Smooth muscle cell of the brain vasculature (primary cell): ENCODE data around the gene MAPKAP1.
"Not testable (repeated sequence)": the region's sequence is repeated elsewhere in the genome, so short reads cannot be mapped to it uniquely, and the experiment has no call there.

Experiments used
- DNase-seq: peaks from one replicate; pipeline ENCODE4 v3.0.0-alpha.2; 2012; ENCODE audit warnings: low read depth, low spot score

MAPKAP1 gene

GRCh38 chr9:125732562-125732961 is 25.6 kb upstream of the MAPKAP1 start:
- no peak for DNase-seq

GRCh38 chr9:125730168-125730567 is 23.2 kb upstream of the MAPKAP1 start:
- no peak for DNase-seq

GRCh38 chr9:125726456-125727132 is 19.6 kb upstream of the MAPKAP1 start:
- DNase-seq, result no peak

- no peak for DNase-seq
Measured at GRCh38 chr9:125707472-125707804, 430 bp upstream of the MAPKAP1 start.

- no peak for DNase-seq
Measured at GRCh38 chr9:125705893-125706292, 1.1 kb downstream of the MAPKAP1 start.

DNA sequence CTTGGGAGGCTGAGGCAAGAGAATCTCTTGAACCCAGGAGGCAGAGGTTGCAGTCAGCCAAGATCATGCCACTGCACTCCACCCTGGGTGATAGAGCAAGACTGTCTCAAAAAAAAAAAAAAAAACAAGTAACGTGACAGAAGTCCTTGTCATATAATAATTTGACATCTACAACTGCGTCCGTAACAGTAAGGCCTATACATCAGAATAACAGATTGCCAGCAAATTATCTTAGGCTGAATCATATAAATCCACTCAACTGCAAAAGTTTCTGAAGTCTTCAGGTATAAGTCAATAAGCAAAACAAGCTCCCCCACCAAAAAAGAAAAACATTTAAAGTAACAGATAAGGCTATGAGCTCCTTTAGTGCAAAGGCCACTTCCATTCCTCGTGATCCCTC is 3.3 kb downstream of the MAPKAP1 start:
- no peak for DNase-seq

DNA sequence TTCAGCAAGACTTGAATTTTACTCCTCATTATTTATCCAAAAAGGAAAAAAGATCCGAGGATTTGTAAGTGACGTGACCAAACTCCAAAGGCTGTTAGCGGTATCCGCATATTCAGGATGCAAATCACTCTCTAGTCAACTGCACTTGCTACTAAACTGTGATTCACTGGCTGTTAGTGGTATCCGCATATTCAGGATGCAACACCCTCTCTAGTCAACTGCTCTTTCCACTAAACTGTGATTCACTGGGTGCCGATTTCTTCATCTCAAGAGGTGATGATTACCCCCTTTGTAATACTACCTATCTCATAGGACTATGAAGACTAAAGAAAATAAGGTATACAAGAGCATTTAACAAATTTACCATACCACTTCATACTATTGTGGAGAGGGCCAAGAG is 5.7 kb downstream of the MAPKAP1 start:
- DNase-seq, result no peak

DNA sequence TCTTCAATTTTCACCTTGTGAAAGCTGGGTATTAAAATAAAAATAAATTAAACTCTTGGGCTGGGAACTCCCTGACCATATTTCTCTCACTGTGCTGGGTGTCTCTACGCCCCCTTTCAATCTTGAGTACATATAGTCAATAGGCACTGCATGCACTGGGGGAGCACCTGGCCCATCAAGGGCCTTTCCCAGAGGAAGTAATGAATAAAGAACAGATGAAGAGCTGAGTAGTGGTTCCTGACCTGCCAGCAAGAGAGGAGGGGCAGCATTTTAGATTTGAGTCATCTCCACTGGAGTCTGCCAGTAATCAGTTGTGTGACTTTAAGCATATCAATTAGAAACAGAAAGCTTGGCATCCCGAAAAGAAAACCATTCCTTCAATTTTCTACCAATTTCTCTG is 6.2 kb downstream of the MAPKAP1 start:
- DNase-seq, result no peak

- no peak for DNase-seq
Measured at GRCh38 chr9:125699870-125700269, 7.1 kb downstream of the MAPKAP1 start.

- DNase-seq, result no peak
Measured at GRCh38 chr9:125696106-125696647, 10.8 kb downstream of the MAPKAP1 start.

DNA sequence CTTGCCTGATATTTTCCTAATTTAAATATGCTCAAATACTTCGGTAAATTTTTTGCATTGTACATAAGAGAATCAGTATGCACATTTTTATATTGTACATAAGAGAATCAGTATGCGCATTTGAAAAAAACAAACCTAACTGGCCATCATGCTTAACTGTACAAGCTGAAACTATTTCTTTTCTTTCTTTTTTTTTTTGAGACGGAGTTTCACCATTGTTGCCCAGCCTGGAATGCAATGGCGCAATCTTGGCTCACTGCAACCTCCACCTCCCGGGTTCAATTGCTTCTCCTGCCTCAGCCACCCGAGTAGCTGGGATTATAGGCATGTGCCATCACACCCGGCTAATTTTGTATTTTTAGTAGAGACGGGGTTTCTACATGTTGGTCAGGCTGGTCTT is 11.5 kb downstream of the MAPKAP1 start:
- not testable (repeated sequence) for DNase-seq

GRCh38 chr9:125694478-125694877 is 12.5 kb downstream of the MAPKAP1 start:
- no peak for DNase-seq

DNA sequence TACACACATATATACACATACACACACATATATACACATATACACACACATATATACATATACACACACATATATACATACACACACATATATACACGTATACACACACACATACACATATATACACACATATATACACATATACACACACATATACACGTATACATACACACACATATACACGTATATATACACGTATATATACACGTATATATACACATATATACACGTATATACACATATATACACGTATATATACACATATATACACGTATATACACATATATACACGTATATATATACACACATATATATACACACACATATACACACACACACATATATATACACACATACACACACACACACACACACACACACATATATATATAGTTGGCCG is 13.5 kb downstream of the MAPKAP1 start:
- DNase-seq, result not testable (repeated sequence)

DNA sequence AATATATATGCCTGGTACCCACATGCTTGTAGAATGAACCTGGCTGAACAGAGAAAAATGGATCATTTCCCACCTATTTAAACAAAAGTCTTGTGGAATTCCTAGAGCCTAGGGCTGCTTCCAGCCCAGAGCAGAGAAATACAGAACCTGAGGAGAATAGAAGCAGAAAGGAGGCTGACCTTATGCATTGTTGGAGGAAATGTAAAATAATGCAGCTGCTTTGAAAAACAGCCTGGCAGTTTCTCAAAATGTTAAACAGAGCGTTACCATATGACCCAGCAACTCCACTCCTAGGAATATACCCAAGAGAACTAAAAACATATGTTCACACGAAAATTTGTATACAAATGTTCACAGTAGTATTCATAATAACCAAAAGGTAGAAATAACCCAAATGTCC is 15.1 kb downstream of the MAPKAP1 start:
- no peak for DNase-seq

DNA sequence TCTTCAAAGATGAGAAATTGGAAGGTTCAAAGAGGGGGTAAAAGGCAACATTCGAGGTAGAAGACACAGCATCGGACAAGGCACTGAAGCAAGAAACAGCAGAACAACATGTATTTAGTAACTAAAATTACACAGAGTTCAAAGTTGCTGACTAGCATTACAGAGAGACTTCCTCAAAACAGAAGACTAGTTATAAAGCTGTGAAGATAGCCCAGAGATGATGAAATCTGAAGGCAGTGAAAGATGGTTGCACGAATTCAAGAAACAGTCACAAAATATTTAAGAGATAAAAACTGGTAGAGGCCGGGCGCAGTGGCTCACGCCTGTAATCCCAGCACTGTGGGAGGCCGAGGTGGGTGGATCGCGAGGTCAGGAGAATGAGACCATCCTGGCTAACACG is 16.3 kb downstream of the MAPKAP1 start:
- no peak for DNase-seq

DNA sequence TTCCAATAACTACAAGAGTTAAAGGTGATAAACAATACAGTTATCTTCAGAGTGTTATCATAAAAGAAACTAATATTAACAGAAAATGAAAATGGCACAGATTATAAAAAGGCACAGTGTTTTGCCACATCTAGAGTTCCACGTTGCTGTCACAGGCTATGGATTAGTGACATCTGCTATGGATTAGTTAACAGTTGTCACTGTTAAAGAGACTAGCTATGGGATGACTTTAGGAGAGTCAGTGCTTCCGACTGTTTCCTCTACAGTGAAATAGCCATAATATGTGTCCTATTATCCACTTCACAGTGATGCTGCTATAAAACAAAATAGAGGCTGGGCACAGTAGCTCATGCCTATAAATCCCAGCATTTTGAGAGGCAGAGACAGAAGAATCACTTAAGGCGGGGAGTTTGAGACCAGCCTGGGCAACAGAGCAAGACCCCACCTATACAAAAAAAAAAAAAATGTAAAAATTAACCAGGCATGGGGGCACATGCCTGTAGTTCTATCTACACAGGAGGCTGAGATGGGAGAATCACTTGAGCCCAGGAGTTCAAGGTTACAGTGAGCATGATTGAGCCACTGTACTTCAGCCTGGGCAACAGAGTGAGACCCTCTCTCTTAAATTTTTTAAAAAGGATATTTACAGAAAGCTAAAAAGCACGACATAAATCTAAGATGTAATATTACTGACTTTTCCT is 19.7 kb downstream of the MAPKAP1 start:
- DNase-seq, result no peak

GRCh38 chr9:125685167-125685566 is 21.8 kb downstream of the MAPKAP1 start:
- no peak for DNase-seq

GRCh38 chr9:125683486-125683885 is 23.5 kb downstream of the MAPKAP1 start:
- no peak for DNase-seq

DNA sequence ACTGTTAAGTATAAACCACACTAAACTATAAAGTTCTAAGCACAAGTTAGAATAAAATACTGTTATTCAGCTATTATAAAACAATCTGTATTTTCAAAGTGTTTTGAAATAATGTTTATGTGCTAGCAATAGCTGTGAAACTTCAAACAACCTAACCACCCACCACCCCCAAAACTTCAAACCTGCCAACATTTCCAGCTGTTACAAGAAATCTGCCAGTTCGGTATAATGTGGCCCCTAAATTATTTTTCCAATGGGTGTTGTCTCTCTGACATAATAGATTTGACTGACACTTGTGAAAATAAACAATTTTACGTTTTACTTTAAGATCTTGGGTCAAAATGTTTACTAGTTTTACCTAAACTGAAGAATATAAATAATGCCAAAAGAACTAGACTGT is 24.7 kb downstream of the MAPKAP1 start:
- no peak for DNase-seq

DNA sequence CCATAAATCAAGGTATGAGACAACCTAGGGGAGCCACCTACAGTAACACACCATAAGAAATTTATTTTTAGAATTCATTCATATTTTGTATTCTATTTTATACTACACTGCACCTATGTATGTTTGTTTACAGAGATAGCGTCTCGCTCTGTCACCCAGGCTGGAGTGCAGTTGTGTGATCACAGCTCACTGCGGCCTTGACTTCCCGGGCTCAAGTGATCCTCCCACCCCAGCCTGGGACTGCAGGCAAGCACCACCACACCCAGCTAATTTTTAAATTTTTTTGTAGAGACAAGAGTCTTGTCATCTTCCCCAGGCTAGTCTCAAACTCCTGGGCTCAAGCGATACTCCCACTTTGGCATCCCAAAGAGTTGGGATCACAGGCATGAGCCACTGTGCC is 25.4 kb downstream of the MAPKAP1 start:
- DNase-seq, result no peak

DNA sequence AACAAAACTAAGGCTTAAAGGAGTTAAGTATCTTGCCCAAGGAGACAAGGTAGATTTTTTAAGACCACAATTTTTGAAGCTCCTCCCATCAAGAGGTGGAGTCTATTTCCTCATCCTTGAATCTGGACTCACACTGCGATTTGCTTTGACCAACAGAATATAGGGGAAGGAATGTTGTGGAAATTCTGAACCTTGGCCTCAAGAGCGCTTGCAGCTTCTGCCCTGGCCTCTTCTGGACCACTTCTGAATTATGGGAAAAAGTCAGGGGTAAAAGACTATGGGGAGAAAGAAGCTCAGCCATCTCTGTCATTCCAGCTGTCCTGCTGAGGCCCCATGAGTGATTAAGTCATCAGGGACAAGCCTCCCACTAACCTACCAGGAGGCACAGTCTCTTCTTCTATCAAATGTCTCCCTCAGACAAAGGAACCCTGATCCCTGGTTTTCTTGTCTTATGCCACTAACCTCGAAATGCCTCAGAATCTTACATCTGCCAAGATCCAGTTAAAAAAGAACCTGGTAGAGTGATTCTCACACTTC is 25.9 kb downstream of the MAPKAP1 start:
- no peak for DNase-seq

DNA sequence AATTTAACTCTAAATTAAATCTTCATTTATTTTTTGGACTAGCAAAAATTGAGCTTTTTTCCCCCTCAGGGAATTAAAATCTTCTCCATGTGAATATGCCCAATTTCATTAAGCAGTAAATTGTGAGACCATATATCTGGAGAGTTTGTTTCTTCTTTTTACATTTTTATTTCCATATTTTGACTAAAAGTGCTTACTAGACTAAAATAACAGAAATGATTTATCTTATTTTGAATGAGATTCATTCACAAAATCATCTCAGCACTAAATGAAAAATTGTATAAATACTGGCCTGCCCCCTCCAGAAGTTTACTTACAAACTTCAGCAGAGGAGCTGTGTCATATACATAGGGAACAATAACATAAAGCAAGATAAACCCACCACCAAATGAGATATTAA is 26.6 kb downstream of the MAPKAP1 start:
- no peak for DNase-seq

- no peak for DNase-seq
Measured at GRCh38 chr9:125679597-125680189, 27.3 kb downstream of the MAPKAP1 start.
